C4-2B (cell line): ENCODE results near the gene ITGA11.
"Not testable (repeated sequence)": the region's sequence is repeated elsewhere in the genome, so short reads cannot be mapped to it uniquely, and the experiment has no call there.

Experiments
- H3K27ac ChIP-seq: fragments of 450-650 bp; 2 replicates; pipeline ENCODE4 v1.5.1; 2017
- ZFX ChIP-seq: fragments of 450-650 bp; IDR thresholded peaks from 2 replicates; pipeline ENCODE4 v1.6.1; 2017
- TF ChIP-seq, protein P1 (sequence below): fragments of 450-650 bp; conservative IDR thresholded peaks from 2 replicates; pipeline ENCODE4 v1.5.1; 2017; ENCODE audit warnings: mild to moderate bottlenecking

ITGA11 gene

DNA sequence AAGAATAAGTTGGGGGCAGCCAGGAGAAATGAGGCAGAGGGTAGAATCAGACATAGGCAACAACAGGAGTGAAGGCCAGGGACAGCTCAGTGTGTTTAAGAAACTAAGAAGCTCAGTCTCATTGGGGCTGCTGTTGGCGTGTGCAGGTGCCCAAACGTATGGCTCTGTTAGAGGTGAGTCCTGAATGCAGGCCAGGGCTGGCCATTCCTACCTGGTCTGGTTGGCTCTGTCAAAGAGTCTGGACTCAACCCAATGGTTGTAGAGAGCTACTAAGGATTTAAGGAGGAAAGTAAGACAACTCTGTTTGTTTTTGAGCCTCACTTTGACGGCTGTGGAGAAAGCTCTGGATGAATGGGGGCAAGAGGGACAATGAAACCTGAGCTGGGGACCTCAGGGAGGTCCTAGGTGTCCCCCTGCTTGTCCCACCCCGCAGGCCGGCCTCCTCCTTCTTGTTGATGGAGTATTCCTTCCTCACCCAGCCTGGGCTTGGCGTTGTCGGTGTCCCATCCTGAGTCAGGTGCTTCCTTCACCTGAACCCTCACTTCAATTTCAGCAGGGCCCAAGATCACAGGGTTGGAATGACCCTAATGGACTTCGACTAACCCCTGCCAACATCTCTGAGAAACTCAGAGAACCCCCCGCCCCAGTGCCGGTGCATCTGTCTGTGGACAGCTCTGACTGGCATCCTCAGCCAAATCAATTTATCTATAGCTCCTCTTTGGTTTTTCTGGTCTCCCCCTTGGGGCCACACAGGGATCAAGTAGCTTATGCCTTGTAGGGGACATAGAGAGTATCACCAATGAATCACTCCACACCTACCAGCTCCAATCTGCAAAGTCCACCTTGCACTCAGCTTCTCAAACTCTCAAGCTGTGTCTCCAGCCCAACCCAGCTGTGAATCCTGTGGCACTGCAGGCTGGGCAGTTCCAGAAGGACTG lies 8.3 kb downstream of the ITGA11 start:
- no peak overlapping the region for H3K27ac ChIP-seq
- TF ChIP-seq, protein P1, sequence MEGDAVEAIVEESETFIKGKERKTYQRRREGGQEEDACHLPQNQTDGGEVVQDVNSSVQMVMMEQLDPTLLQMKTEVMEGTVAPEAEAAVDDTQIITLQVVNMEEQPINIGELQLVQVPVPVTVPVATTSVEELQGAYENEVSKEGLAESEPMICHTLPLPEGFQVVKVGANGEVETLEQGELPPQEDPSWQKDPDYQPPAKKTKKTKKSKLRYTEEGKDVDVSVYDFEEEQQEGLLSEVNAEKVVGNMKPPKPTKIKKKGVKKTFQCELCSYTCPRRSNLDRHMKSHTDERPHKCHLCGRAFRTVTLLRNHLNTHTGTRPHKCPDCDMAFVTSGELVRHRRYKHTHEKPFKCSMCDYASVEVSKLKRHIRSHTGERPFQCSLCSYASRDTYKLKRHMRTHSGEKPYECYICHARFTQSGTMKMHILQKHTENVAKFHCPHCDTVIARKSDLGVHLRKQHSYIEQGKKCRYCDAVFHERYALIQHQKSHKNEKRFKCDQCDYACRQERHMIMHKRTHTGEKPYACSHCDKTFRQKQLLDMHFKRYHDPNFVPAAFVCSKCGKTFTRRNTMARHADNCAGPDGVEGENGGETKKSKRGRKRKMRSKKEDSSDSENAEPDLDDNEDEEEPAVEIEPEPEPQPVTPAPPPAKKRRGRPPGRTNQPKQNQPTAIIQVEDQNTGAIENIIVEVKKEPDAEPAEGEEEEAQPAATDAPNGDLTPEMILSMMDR = no peak
- TF ChIP-seq ZFX = no peak

DNA sequence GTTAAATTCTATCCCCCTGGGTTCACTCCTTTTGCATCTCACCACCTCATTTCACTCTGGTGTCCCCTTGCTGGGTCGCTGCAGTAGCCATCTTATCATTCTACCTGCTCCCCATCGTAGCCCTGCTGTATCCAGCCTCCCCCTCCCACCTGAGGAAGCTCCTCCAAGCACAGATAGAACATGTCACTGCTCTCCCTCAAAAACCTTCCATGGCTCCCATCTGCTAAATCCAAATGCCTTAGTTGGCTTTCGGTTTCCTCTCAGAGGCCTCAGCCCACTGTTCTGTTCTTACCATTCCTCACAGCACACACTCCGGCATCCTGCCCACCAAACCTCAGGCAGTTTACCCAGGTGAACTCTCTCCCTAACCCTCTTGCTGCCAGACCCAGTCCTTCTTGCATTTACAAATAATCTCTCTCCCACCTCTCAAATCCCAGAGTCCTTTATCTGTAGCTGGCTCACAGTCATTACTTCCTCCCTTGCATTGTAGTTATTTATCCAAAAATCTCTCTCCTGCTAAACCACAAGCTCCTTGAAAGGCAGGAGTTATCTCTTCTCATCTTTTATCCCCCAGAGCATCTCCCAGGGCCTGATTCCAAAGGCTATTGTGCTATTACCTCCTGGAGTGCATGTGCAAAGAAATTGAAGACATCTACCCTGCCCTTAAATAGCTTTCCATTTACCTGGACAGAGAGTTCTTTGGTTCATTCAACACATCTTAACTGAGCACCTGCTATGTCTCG lies 9.4 kb downstream of the ITGA11 start:
- H3K27ac ChIP-seq = not testable (repeated sequence)

DNA sequence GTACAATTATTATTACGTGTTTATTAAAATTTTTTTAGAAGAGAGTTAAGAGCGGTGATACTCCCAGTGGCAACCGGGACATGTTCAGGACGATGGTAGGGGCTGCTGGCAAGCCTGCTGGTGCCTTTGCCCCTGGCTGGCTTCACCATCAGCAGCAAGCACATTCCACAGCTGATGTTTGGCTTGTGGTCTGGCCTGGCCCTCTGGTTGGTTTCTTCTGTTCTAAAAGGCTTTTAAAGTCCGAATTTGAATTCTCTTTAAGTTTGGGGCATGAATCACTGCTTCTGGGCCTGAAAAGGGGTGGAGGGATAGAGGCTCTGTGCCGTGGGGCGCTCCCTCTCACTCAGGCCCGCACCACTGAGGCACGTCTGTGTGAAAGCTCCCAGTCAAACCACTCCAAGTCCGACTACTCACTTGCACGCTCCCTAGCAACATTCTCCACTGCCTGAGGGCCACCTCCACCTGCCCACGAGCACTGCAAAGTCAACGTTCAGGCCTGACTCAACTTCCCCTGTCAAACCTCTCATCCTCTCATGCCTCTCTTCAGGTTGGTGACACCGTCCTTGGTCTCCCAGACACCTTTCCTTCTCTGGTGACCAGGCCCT lies 10.1 kb downstream of the ITGA11 start:
- no peak overlapping the region for H3K27ac ChIP-seq
- TF ChIP-seq, protein P1 = no peak
- no peak for TF ChIP-seq ZFX

DNA sequence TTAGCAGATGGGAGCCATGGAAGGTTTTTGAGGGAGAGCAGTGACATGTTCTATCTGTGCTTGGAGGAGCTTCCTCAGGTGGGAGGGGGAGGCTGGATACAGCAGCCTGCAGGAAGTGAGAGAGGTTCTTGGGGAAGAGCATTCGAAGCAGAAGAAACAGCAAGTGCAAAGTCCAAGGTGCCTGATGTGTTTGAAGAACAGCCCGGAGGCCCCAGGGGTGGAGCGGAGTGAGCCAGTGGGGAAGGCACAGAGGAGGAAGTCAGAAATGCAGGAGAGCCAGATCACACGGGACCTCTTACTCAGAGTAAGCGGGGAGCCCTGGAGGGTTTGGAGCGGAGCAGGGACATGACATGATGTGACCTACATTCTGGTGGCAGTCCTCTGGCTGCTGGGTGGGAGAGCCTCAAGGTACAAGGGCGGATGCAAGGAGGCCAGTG lies 10.8 kb downstream of the ITGA11 start:
- TF ChIP-seq ZFX = no peak
- TF ChIP-seq, protein P1 = no peak
- no peak overlapping the region for H3K27ac ChIP-seq

DNA sequence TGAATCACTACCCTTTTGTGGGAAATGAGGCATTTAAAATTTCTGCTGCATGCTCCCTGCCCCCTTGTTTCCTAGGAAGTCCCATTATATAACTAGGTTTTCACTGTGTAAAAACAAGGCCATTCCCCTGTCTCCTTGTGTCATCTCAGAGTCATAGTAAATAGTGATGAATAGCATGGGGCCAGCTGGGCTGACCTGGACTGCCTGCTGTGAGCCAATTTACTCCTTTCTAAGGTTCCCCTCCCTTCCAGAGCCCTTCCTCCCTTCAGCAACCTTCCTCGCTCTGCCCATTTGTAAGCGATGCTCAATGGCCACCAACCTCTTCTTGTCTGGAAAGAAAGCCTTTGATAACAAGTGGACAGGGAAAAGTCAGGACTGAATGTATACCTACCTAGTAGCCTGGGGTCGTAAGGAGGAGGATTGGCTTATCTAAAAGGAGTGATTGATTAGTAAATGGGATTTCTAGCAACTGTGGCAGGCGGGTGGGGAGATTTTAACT lies 11.7 kb downstream of the ITGA11 start:
- TF ChIP-seq ZFX = no peak
- TF ChIP-seq, protein P1 = no peak
- H3K27ac ChIP-seq = no peak overlapping the region

DNA sequence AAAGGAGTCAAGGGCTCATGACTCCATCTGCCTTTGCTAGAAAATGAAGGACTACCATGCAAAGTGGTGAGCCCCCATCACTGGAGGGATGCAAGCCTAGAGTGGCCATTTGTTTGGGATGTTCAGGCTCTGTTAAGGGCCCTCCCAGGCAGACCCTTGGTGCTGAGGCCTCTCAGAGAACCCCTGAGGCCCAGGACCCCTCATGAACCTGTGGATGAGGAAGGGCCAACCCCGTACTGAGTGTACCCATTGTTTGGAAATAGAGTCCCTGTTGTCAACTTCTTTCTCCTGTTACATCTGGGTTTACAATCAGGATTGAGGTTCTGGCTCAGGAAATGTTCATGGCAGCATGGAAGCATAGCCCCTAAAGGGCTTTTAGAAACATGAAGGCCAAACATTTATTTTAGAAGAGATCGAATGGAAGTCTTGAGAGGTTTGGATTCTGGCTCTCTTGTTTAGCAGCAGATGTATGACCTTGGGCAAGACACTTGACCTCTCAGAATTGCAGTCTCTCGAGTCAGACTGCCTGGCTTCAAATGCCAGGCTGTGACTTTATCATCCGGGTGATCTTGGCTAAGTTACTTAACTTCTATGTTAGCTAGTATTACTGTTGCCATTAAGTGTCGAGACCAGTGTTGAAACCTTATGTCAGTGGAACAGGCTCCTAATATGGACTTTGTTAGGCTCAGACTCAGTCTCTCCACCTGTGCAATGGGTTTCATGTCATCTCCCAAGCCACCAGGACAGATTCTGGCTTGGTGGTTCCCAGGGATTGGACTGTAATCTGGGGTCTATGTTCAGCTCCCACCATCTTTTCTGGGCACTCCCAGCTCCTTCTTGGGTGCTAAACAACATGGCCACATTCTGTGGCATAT lies 12.4 kb downstream of the ITGA11 start:
- H3K27ac ChIP-seq = no peak overlapping the region
- TF ChIP-seq, protein P1 = no peak
- TF ChIP-seq ZFX = no peak

DNA sequence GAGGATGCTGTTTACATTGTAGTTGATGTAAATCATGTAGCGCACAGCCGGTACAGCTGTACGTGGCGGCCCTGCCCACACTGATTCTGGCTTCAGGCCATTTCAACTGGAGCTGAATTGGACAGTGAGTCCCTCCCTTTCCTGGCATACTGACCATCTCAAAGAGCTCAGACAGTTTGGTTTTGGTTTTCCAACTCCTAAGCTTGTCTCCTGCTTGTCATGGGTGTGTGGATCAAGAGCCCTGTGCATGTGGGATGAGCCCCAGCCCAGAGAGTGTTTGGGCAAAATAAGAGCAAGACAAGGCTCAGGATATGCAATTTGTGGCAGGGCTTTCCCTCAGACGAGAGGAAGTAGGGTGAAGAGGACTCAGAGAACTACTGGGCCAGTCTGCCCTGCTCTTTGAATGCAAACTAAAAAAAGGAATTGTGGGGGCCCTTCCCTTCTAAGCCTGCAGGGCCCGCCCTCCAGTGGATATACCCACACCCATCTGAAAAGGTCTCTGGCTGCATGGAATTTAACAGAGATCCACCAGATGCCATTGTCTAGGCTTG lies 13.3 kb downstream of the ITGA11 start:
- no peak overlapping the region for H3K27ac ChIP-seq
- TF ChIP-seq, protein P1 = no peak
- no peak for TF ChIP-seq ZFX
